HepG2 (cell line): ENCODE measurements around the gene SH3YL1. TPM values are rescaled to one million over a fixed set of nuclear protein-coding genes. Genes with fewer than 3 reads are reported as not detected.

Experiments
- BORCS8-MEF2B ChIP-seq: sonication (generic); formaldehyde crosslinking; IDR thresholded peaks from 2 replicates; pipeline ENCODE4 v1.8.0; 2022; ENCODE audit warnings: mild to moderate bottlenecking, missing genetic modification reagents
- BRCA1 ChIP-seq: sonication (generic); formaldehyde crosslinking; IDR thresholded peaks from 2 replicates; pipeline ENCODE4 v1.4.0; 2020; ENCODE audit warnings: missing genetic modification reagents
- CHCHD3 ChIP-seq: sonication (generic); formaldehyde crosslinking; IDR thresholded peaks from 2 replicates; pipeline ENCODE4 v1.8.0; 2022; ENCODE audit warnings: mild to moderate bottlenecking, missing genetic modification reagents, moderate library complexity
- KDM2A ChIP-seq: sonication (generic); formaldehyde crosslinking; IDR thresholded peaks from 2 replicates; pipeline ENCODE4 v1.4.0; 2020; ENCODE audit warnings: low read depth, missing genetic modification reagents, borderline replicate concordance
- KDM4B ChIP-seq: sonication (generic); formaldehyde crosslinking; IDR thresholded peaks from 2 replicates; pipeline ENCODE4 v1.4.0; 2020; ENCODE audit warnings: missing genetic modification reagents
- MED1 ChIP-seq: sonication (generic); formaldehyde crosslinking; IDR thresholded peaks from 2 replicates; pipeline ENCODE4 v1.4.0; 2020; ENCODE audit warnings: missing genetic modification reagents
- MLX ChIP-seq: IDR thresholded peaks from 2 replicates; pipeline ENCODE4 v1.6.1; 2016
- SMARCC2 ChIP-seq: fragments of 450-650 bp; IDR thresholded peaks from 2 replicates; pipeline ENCODE4 v1.6.1; 2017; ENCODE audit warnings: antibody characterized with exemption, mild to moderate bottlenecking
- SOX13 ChIP-seq, 3 experiments: fragments of 450-650 bp in 1 of 3; sonication (generic) in 1 of 3; formaldehyde crosslinking in 1 of 3; IDR thresholded peaks in 2 of 3; conservative IDR thresholded peaks in 1 of 3; 2 replicates each; pipeline versions ENCODE4 v1.5.0 to v1.6.1; 2016 to 2020; ENCODE audit warnings: antibody characterized with exemption in 1 of 3, mild to moderate bottlenecking in 1 of 3, missing compliant biosample characterization in 1 of 3, missing genetic modification reagents in 1 of 3, moderate library complexity in 1 of 3
- SP2 ChIP-seq: sonication (generic); formaldehyde crosslinking; IDR thresholded peaks from 2 replicates; pipeline ENCODE4 v1.5.1; 2020; ENCODE audit warnings: mild to moderate bottlenecking, missing genetic modification reagents
- TEF ChIP-seq: sonication (generic); formaldehyde crosslinking; IDR thresholded peaks from 2 replicates; pipeline ENCODE4 v1.5.0; 2020; ENCODE audit warnings: missing genetic modification reagents
- THAP11 ChIP-seq: IDR thresholded peaks from 2 replicates; pipeline ENCODE4 v1.6.1; 2016; ENCODE audit warnings: missing biosample characterization, missing genetic modification reagents
- ZBTB20 ChIP-seq: sonication (generic); formaldehyde crosslinking; IDR thresholded peaks from 2 replicates; pipeline ENCODE4 v1.8.1; 2023; ENCODE audit warnings: missing genetic modification reagents, low read depth, mild to moderate bottlenecking, borderline replicate concordance
- ZNF205 ChIP-seq: IDR thresholded peaks from 2 replicates; pipeline ENCODE4 v1.6.1; 2018; ENCODE audit warnings: missing biosample characterization, missing genetic modification reagents
- polyA plus RNA-seq, 8 experiments: library from polyadenylated mRNA; depleted of rRNA in 3 of 8; stranded (reverse) in 7 of 8; unstranded in 1 of 8; fragments of >200 nt; fragmentation: Illumina TruSeq in 4 of 8; extraction: Trizol in 4 of 8; gene quantifications; 2 replicates each; pipeline versions ENCODE4 v1.2.1 to v1.2.3, GENCODE V29; 2011 to 2016; ENCODE audit warnings: low read depth in 4 of 8, missing spikeins in 1 of 8, mixed read lengths in 1 of 8; ENCODE audit not compliant: insufficient read depth in 1 of 8
- total RNA-seq, 5 experiments: library from RNA; depleted of rRNA; stranded (reverse); fragments of >200 nt; fragmentation: Illumina TruSeq; extraction: Trizol; gene quantifications; 2 replicates each; pipeline ENCODE4 v1.2.3, GENCODE V29; 2016; ENCODE audit warnings: low read depth in 1 of 5
- TF ChIP-seq, protein P1 (sequence below): sonication (generic); formaldehyde crosslinking; IDR thresholded peaks from 2 replicates; pipeline ENCODE4 v1.4.0; 2020; ENCODE audit warnings: missing genetic modification reagents
- TF ChIP-seq, protein P2 (sequence below): sonication (generic); formaldehyde crosslinking; IDR thresholded peaks from 2 replicates; pipeline ENCODE4 v1.4.0; 2020; ENCODE audit warnings: missing genetic modification reagents, borderline replicate concordance
- TF ChIP-seq, protein P3 (sequence below): sonication (generic); formaldehyde crosslinking; IDR thresholded peaks from 2 replicates; pipeline ENCODE4 v1.4.0; 2020; ENCODE audit warnings: mild to moderate bottlenecking, missing genetic modification reagents
- TF ChIP-seq, protein P4 (sequence below): sonication (generic); formaldehyde crosslinking; IDR thresholded peaks from 2 replicates; pipeline ENCODE4 v1.5.0; 2020; ENCODE audit warnings: missing genetic modification reagents

Gene SH3YL1
- total and polyA plus RNA-seq, 2 of the 13 experiments (the other 11 are each of a cell fraction or from before 2014, with no cell fraction given) = 13.0 to 48.2 TPM

DNA sequence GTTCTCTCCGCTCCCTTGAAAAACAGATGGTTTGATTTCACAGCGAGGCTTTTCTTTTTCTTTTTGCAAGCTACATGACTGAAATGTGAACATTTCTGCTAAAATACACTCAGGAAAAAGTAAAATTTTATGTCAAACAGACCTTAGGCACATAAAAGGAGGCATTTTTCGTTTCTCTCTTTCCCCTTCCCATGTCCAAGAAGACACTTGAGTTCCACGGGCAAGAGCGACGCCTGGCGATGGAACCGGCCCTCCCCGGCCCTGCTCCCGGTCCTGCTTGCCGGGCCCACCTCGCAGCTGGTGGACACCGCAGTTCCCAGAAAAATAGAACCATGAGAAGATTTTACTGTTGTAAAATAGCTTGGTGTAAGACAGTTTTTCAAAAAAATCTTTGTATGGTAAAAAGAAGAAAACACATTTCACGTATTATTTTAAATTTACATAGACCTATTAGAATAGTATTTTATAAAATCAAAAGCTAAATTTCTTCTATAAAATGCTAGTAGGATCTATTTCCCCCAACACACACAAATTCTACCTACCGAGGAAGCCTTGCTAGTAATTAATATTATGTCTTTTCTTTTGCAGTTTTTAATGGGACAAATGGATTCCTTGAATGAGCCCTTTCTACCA lies 26.4 kb upstream of the SH3YL1 start (continued):
- TF ChIP-seq, protein P1, sequence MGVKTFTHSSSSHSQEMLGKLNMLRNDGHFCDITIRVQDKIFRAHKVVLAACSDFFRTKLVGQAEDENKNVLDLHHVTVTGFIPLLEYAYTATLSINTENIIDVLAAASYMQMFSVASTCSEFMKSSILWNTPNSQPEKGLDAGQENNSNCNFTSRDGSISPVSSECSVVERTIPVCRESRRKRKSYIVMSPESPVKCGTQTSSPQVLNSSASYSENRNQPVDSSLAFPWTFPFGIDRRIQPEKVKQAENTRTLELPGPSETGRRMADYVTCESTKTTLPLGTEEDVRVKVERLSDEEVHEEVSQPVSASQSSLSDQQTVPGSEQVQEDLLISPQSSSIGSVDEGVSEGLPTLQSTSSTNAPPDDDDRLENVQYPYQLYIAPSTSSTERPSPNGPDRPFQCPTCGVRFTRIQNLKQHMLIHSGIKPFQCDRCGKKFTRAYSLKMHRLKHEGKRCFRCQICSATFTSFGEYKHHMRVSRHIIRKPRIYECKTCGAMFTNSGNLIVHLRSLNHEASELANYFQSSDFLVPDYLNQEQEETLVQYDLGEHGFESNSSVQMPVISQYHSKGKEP (CRISPR knock-in tag) = no peak
- 0 out of 2 replicates have a peak, but pooled peaks have one; percentile 34 for TF ChIP-seq SP2 (CRISPR knock-in tag)
- TF ChIP-seq CHCHD3 = 0 out of 2 replicates have a peak, but pooled peaks have one; percentile 0
- TF ChIP-seq ZBTB20 (CRISPR knock-in tag) = no peak
- no peak for TF ChIP-seq ZNF205 (CRISPR knock-in tag)
- TF ChIP-seq, protein P2, sequence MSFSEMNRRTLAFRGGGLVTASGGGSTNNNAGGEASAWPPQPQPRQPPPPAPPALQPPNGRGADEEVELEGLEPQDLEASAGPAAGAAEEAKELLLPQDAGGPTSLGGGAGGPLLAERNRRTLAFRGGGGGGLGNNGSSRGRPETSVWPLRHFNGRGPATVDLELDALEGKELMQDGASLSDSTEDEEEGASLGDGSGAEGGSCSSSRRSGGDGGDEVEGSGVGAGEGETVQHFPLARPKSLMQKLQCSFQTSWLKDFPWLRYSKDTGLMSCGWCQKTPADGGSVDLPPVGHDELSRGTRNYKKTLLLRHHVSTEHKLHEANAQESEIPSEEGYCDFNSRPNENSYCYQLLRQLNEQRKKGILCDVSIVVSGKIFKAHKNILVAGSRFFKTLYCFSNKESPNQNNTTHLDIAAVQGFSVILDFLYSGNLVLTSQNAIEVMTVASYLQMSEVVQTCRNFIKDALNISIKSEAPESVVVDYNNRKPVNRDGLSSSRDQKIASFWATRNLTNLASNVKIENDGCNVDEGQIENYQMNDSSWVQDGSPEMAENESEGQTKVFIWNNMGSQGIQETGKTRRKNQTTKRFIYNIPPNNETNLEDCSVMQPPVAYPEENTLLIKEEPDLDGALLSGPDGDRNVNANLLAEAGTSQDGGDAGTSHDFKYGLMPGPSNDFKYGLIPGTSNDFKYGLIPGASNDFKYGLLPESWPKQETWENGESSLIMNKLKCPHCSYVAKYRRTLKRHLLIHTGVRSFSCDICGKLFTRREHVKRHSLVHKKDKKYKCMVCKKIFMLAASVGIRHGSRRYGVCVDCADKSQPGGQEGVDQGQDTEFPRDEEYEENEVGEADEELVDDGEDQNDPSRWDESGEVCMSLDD = no peak
- TF ChIP-seq BORCS8-MEF2B (CRISPR knock-in tag) = peak; percentile 10; the same call in 1 of the 2 replicates
- TF ChIP-seq, protein P3, sequence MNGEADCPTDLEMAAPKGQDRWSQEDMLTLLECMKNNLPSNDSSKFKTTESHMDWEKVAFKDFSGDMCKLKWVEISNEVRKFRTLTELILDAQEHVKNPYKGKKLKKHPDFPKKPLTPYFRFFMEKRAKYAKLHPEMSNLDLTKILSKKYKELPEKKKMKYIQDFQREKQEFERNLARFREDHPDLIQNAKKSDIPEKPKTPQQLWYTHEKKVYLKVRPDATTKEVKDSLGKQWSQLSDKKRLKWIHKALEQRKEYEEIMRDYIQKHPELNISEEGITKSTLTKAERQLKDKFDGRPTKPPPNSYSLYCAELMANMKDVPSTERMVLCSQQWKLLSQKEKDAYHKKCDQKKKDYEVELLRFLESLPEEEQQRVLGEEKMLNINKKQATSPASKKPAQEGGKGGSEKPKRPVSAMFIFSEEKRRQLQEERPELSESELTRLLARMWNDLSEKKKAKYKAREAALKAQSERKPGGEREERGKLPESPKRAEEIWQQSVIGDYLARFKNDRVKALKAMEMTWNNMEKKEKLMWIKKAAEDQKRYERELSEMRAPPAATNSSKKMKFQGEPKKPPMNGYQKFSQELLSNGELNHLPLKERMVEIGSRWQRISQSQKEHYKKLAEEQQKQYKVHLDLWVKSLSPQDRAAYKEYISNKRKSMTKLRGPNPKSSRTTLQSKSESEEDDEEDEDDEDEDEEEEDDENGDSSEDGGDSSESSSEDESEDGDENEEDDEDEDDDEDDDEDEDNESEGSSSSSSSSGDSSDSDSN (CRISPR knock-in tag) = peak; percentile 17; the same call in 1 of the 2 replicates
- TF ChIP-seq, protein P4, sequence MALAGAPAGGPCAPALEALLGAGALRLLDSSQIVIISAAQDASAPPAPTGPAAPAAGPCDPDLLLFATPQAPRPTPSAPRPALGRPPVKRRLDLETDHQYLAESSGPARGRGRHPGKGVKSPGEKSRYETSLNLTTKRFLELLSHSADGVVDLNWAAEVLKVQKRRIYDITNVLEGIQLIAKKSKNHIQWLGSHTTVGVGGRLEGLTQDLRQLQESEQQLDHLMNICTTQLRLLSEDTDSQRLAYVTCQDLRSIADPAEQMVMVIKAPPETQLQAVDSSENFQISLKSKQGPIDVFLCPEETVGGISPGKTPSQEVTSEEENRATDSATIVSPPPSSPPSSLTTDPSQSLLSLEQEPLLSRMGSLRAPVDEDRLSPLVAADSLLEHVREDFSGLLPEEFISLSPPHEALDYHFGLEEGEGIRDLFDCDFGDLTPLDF (CRISPR knock-in tag) = no peak
- TF ChIP-seq SMARCC2 = no peak
- TF ChIP-seq MED1 = 0 out of 2 replicates have a peak, but pooled peaks have one; percentile 7
- TF ChIP-seq MLX (CRISPR knock-in tag) = no peak
- TF ChIP-seq BRCA1 (CRISPR knock-in tag) = peak; percentile 60; the same call in 1 of the 2 replicates
- 0 out of 2 replicates have a peak, but pooled peaks have one; percentile 12 for TF ChIP-seq THAP11 (CRISPR knock-in tag)
- peak; percentile 87 for TF ChIP-seq KDM2A (CRISPR knock-in tag)
- TF ChIP-seq SOX13 (IDR thresholded peaks at IDR 0.05) = no peak
- peak in 1 of 2 experiments; percentile 33; a peak in 1 of 4 replicates for TF ChIP-seq SOX13 (CRISPR knock-in tag; conservative IDR thresholded peaks at IDR 0.05 in 1 of 2, IDR thresholded peaks at IDR 0.05 in 1 of 2)
- no peak for TF ChIP-seq KDM4B (CRISPR knock-in tag)
- TF ChIP-seq TEF = no peak
